Measurements from ENCODE around the gene TANGO2.

- TF ChIP-seq CTCF (IDR thresholded peaks at IDR 0.05) (no peak), POLR2A (IDR thresholded peaks at IDR 0.05) (no peak)
These were observed 3.3 kb downstream of the TANGO2 start for GRCh38 chr22:20024225-20024624.
